PFSK-1 (cell line): ENCODE results near the gene FAM234B.

Experiments
- FOXP2 ChIP-seq: optimal IDR thresholded peaks from 2 replicates; pipeline ENCODE3; 2011; ENCODE audit warnings: borderline replicate concordance, control low read depth, inconsistent platforms; ENCODE audit not compliant: insufficient read depth; ENCODE audit errors: extremely low read length, extremely low read depth
- POLR2AphosphoS5 ChIP-seq: IDR thresholded peaks from 2 replicates; pipeline ENCODE4 v1.6.1; 2012; ENCODE audit warnings: low read depth, mild to moderate bottlenecking, control low read depth, low read length, moderate library complexity
- SIN3A ChIP-seq: IDR thresholded peaks from 2 replicates; pipeline ENCODE4 v1.6.1; 2012; ENCODE audit warnings: mild to moderate bottlenecking, low read length, moderate library complexity, borderline replicate concordance; ENCODE audit not compliant: insufficient read depth
- TAF1 ChIP-seq: IDR thresholded peaks from 2 replicates; pipeline ENCODE4 v1.6.1; 2012; ENCODE audit warnings: low read length, control low read depth, borderline replicate concordance; ENCODE audit not compliant: insufficient read depth
- TF ChIP-seq, protein P1 (sequence below), 2 experiments: IDR thresholded peaks; 2 replicates each; pipeline versions ENCODE4 v1.6.1 to v1.8.0; 2011 to 2012; ENCODE audit warnings: low read depth in 2 of 2, low read length in 2 of 2, control low read depth in 1 of 2, inconsistent platforms in 1 of 2, mild to moderate bottlenecking in 1 of 2, moderate library complexity in 1 of 2; ENCODE audit not compliant: insufficient read depth in 1 of 2

The FAM234B gene

DNA sequence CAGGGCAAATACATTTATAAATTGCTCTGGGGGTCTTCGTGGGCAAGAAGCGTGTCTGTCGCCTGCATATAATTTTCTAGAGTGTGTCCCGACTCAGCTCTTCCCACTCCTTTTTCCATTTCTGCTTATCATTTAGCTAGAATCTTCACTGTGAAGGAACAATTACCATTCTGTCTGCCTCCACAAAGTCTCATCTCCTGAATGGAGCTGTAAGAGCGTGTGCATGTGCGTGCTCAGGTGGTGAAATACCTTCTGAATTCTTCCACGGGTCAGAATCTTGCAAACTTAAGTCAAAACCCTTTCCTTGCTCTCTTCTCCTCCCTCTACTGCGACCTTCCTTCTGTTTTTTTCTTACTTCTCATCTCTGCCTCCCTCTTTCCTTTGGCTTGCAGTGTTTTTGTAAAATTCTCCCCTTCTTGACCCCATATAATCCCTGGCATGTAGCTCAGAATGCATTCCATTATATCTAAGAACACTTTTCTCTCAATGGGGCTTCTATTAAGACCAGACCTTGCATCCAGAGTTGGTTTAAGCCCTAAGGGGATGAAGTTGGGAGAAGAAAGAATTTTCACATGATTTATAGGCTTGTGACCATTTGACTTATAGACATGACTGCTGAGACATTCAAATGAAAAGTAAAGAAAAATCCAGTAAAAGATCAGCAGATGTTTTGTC lies 84.2 kb downstream of the FAM234B start:
- no peak for TF ChIP-seq POLR2AphosphoS5
- no peak for TF ChIP-seq FOXP2
- TF ChIP-seq TAF1, result no peak
- no peak for TF ChIP-seq SIN3A
- TF ChIP-seq, protein P1, sequence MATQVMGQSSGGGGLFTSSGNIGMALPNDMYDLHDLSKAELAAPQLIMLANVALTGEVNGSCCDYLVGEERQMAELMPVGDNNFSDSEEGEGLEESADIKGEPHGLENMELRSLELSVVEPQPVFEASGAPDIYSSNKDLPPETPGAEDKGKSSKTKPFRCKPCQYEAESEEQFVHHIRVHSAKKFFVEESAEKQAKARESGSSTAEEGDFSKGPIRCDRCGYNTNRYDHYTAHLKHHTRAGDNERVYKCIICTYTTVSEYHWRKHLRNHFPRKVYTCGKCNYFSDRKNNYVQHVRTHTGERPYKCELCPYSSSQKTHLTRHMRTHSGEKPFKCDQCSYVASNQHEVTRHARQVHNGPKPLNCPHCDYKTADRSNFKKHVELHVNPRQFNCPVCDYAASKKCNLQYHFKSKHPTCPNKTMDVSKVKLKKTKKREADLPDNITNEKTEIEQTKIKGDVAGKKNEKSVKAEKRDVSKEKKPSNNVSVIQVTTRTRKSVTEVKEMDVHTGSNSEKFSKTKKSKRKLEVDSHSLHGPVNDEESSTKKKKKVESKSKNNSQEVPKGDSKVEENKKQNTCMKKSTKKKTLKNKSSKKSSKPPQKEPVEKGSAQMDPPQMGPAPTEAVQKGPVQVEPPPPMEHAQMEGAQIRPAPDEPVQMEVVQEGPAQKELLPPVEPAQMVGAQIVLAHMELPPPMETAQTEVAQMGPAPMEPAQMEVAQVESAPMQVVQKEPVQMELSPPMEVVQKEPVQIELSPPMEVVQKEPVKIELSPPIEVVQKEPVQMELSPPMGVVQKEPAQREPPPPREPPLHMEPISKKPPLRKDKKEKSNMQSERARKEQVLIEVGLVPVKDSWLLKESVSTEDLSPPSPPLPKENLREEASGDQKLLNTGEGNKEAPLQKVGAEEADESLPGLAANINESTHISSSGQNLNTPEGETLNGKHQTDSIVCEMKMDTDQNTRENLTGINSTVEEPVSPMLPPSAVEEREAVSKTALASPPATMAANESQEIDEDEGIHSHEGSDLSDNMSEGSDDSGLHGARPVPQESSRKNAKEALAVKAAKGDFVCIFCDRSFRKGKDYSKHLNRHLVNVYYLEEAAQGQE (IDR thresholded peaks at IDR 0.05; ENCODE audit: insufficient read depth in 1 of 2, low read depth in 2 of 2, low read length in 2 of 2), result no peak

DNA sequence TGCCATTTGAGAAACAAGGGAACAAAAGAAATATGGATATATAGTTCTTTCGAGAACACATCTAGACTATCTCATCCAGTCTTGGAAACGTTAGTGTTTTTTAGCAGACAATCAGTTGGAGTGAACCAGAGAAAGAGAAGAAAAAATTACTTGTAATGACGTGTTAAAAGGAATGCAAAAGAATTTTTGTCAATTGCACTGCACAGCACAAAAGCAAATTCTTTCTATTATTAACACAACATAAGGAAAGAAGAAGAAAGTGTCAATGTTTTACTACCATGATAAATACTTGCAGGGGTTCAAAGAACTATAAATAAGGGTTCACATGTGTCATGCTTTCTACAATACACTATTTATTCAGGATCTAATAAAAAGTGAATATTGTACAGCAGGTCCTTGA lies 86.8 kb downstream of the FAM234B start:
- TF ChIP-seq SIN3A (no peak), POLR2AphosphoS5 (no peak)
